Uterus (tissue), 4 donors: ENCODE results near the gene ATP10D. TPM values are rescaled to one million over a fixed set of nuclear protein-coding genes. Genes with fewer than 3 reads are reported as not detected.

Experiments
- DNase-seq, 2 donors: peaks; one replicate each; pipeline ENCODE4 v3.0.0-alpha.2; 2019 to 2020
- H3K27ac ChIP-seq, 2 donors: fragments of 200-600 bp; sonication (generic); 1 replicate in 1 of 2; 2 replicates in 1 of 2; pipeline ENCODE4 v1.5.1; 2016 to 2018
- H3K27me3 ChIP-seq, 2 donors: fragments of 200-600 bp; sonication (generic); one replicate each; pipeline ENCODE4 v1.5.1; 2018 to 2019; ENCODE audit warnings: control low read depth in 1 of 2
- H3K36me3 ChIP-seq, 2 donors: fragments of 200-600 bp; sonication (generic); one replicate each; pipeline ENCODE4 v1.5.1; 2019; ENCODE audit warnings: control low read depth in 1 of 2
- H3K4me1 ChIP-seq, 2 donors: fragments of 200-600 bp; sonication (generic); one replicate each; pipeline ENCODE4 v1.5.1; 2018 to 2019; ENCODE audit warnings: control low read depth in 1 of 2
- H3K4me3 ChIP-seq, 2 donors: fragments of 200-600 bp; sonication (generic); 1 replicate in 1 of 2; 2 replicates in 1 of 2; pipeline ENCODE4 v1.5.1; 2018 to 2019; ENCODE audit warnings: mild to moderate bottlenecking in 1 of 2
- H3K9me3 ChIP-seq, 2 donors: fragments of 200-600 bp; sonication (generic); one replicate each; pipeline ENCODE4 v1.5.1; 2019; ENCODE audit warnings: control low read depth in 1 of 2
- CTCF ChIP-seq, 4 experiments: fragments of 200-600 bp in 2 of 4; fragments of 450-650 bp in 2 of 4; sonication (generic) in 2 of 4; IDR thresholded peaks; one replicate each; pipeline ENCODE4 v1.5.1; 2016 to 2019; ENCODE audit warnings: antibody characterized with exemption in 4 of 4, mild to moderate bottlenecking in 2 of 4, moderate library complexity in 1 of 4
- POLR2A ChIP-seq, 2 donors: fragments of 450-650 bp; IDR thresholded peaks; one replicate each; pipeline ENCODE4 v1.6.1; 2016; ENCODE audit warnings: antibody characterized with exemption in 2 of 2, mild to moderate bottlenecking in 1 of 2, moderate library complexity in 1 of 2
- intact Hi-C: fragments of 100-400 bp; cut with DNase I; formaldehyde crosslinking; loops from one replicate; pipeline ENCODE4 v1.15.1; 2023; ENCODE audit warnings: low total_unique reads
- total RNA-seq, 4 donors: library from RNA; depleted of rRNA in 3 of 4; stranded (reverse); fragments of >200 nt in 3 of 4; gene quantifications; one replicate each; pipeline versions ENCODE4 v1.1.0 to v1.2.4, GENCODE V29; 2014 to 2023
- donor health status: DM: yes; HTN: yes; CAD: no.

Gene ATP10D
- total RNA-seq, 4 donors from 2014 or later: 17.4 to 52.6 (median 27.3) TPM

GRCh38 chr4:47532658-47533057 is 47.6 kb downstream of the ATP10D start:
- H3K27me3 ChIP-seq: no peaks in the 10 kb centered on the region
- no peaks in the 10 kb centered on the region for H3K9me3 ChIP-seq
- no peaks in the 10 kb centered on the region for H3K36me3 ChIP-seq
- intact Hi-C loops: no loop called here
- no peaks in the 10 kb centered on the region for H3K4me1 ChIP-seq
- DNase-seq: no peak
- H3K4me3 ChIP-seq: no peak overlapping the region
- H3K27ac ChIP-seq: peak overlapping the region in 1 of 2 donors; percentile 57
- TF ChIP-seq CTCF (IDR thresholded peaks at IDR 0.05): no peak
- TF ChIP-seq POLR2A (IDR thresholded peaks at IDR 0.05): no peak

GRCh38 chr4:47533689-47534347 is 48.7 kb downstream of the ATP10D start:
- intact Hi-C loops: no loop called here
- Histone ChIP-seq H3K4me1 (no peaks in the 10 kb centered on the region), H3K36me3 (no peaks in the 10 kb centered on the region), H3K27ac (no peak overlapping the region), H3K4me3 (no peak overlapping the region), H3K9me3 (no peaks in the 10 kb centered on the region), H3K27me3 (no peaks in the 10 kb centered on the region)
- no peak for TF ChIP-seq POLR2A (IDR thresholded peaks at IDR 0.05)
- TF ChIP-seq CTCF (IDR thresholded peaks at IDR 0.05): no peak
- DNase-seq: no peak

- no peaks in the 10 kb centered on the region for H3K27me3 ChIP-seq
- H3K4me1 ChIP-seq: no peaks in the 10 kb centered on the region
- no peak overlapping the region for H3K4me3 ChIP-seq
- no peak for DNase-seq
- no peaks in the 10 kb centered on the region for H3K9me3 ChIP-seq
- H3K36me3 ChIP-seq: no peaks in the 10 kb centered on the region
- TF ChIP-seq CTCF (IDR thresholded peaks at IDR 0.05): no peak
- no peak for TF ChIP-seq POLR2A (IDR thresholded peaks at IDR 0.05)
- H3K27ac ChIP-seq: no peak overlapping the region
- intact Hi-C loops: no loop called here
Measured at GRCh38 chr4:47534772-47535171, 49.7 kb downstream of the ATP10D start.

GRCh38 chr4:47535567-47536147 is 50.6 kb downstream of the ATP10D start:
- no peaks in the 10 kb centered on the region for H3K36me3 ChIP-seq
- H3K4me3 ChIP-seq: no peak overlapping the region
- H3K4me1 ChIP-seq: no peaks in the 10 kb centered on the region
- DNase-seq: no peak
- no peak overlapping the region for H3K27ac ChIP-seq
- no peak for TF ChIP-seq POLR2A (IDR thresholded peaks at IDR 0.05)
- TF ChIP-seq CTCF (IDR thresholded peaks at IDR 0.05): no peak
- no peaks in the 10 kb centered on the region for H3K27me3 ChIP-seq
- intact Hi-C loops: no loop called here
- H3K9me3 ChIP-seq: no peaks in the 10 kb centered on the region

- H3K4me1 ChIP-seq: no peaks in the 10 kb centered on the region
- no peaks in the 10 kb centered on the region for H3K9me3 ChIP-seq
- TF ChIP-seq POLR2A (IDR thresholded peaks at IDR 0.05) (no peak), CTCF (IDR thresholded peaks at IDR 0.05) (no peak)
- no peak overlapping the region for H3K4me3 ChIP-seq
- H3K27me3 ChIP-seq: no peaks in the 10 kb centered on the region
- intact Hi-C loops: no loop called here
- DNase-seq: no peak
- no peaks in the 10 kb centered on the region for H3K36me3 ChIP-seq
- no peak overlapping the region for H3K27ac ChIP-seq
Measured at GRCh38 chr4:47536966-47537365, 51.9 kb downstream of the ATP10D start.
